HG03442 (cell line): ENCODE measurements around the gene FOXP2.

Experiments used
- ATAC-seq: cut with Tn5 transposase; IDR thresholded peaks from one replicate; pipeline ENCODE4 v1.9.1; 2021; ENCODE audit warnings: mild to moderate bottlenecking, moderate library complexity; ENCODE audit not compliant: unreplicated experiment

The FOXP2 gene

GRCh38 chr7:114708646-114709045 is 294.0 kb downstream of the FOXP2 start:
- ATAC-seq = no peak

GRCh38 chr7:114710499-114710898 is 295.9 kb downstream of the FOXP2 start:
- no peak for ATAC-seq

- ATAC-seq = no peak
These were observed 296.6 kb downstream of the FOXP2 start for GRCh38 chr7:114711241-114711640.

- peak; percentile 51 for ATAC-seq
These were observed 301.3 kb downstream of the FOXP2 start for GRCh38 chr7:114715907-114716306.

GRCh38 chr7:114718861-114719260 is 304.2 kb downstream of the FOXP2 start:
- peak; percentile 85 for ATAC-seq

- ATAC-seq = no peak
These were observed 306.1 kb downstream of the FOXP2 start for GRCh38 chr7:114720725-114721124.

- ATAC-seq = no peak
These were observed 307.9 kb downstream of the FOXP2 start for GRCh38 chr7:114722562-114722961.

- no peak for ATAC-seq
These were observed 308.7 kb downstream of the FOXP2 start for GRCh38 chr7:114723308-114723707.

- ATAC-seq = no peak
These were observed 325.5 kb downstream of the FOXP2 start for GRCh38 chr7:114740095-114740494.

- ATAC-seq = no peak
These were observed 326.3 kb downstream of the FOXP2 start for GRCh38 chr7:114740941-114741340.

- no peak for ATAC-seq
These were observed 327.3 kb downstream of the FOXP2 start for GRCh38 chr7:114741911-114742310.
